GM19043 (cell line): Measurements from ENCODE around the gene STAT6.
"Not testable (repeated sequence)": the region's sequence is repeated elsewhere in the genome, so short reads cannot be mapped to it uniquely, and the experiment has no call there.

Experiments used
- ATAC-seq: cut with Tn5 transposase; IDR thresholded peaks from one replicate; pipeline ENCODE4 v1.9.1; 2021; ENCODE audit warnings: low read depth; ENCODE audit not compliant: unreplicated experiment

The STAT6 gene

DNA sequence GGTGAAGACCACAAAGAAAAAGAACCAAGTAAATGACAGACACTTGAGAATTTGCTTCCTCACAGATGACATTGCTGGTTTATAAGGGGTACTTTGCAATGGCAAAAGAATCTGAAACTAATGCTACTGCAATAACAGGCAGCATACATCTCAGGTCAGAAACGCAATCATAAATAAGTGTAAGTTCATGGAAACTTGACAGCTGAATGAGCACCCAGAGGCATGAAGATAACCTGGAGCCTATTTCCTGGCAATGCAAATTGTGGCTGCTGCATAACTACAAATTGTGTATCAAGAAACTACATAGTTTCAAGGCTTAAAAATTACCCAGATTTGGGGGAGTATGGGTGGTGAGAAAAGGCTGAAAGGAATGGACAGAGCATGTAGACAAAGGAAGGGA, 52.7 kb downstream of the STAT6 start:
- ATAC-seq = no peak

DNA sequence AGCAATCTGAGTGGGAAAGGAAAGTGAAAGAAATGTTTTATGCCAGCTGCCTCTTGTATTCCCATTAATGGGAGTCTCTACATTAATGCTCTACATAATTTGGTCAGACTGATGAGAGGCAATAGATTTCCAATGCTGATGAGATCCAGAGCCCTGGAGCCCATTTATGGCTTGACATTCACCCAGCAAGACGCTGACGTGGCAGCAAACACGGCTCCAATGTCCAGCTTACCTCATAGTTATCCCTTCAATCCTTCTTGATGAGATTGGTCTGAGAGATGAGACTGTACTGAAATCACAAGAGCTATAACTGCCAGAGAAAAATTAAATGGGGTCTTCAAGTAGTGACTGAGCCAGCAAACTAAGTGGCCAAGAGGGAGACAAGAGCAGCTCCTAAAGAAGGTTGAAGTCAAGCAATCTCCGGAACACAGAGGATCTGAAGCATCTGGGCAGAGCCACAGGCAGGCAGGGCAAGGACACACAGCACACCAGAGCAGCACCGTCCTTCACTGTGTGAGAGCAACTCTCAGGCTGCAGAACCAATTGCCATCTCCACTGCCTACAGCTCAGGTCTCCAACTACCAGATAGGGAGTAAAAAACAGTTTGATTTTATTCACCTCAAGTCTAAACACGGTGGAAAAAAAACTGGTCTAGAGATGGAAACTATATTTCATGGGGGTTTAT, 54.0 kb downstream of the STAT6 start:
- ATAC-seq = no peak

DNA sequence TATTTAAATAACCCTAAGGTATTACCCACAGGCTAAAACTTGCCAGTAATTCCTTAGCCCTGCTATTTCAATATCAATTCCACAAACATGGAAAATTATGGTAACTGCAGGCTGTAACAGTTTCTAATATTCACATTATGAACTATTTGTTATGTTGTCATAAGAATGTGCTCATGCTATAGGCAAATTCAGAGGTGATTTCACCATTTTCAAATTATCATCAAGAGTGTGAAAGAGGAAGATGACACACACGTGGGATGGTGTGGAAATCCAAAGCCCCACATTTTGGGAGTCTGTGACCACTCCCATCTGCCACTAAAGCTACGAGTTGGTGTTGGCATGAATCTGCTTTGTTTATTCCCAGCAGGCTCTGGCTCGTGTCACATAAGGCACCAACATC, 55.3 kb downstream of the STAT6 start:
- no peak for ATAC-seq

DNA sequence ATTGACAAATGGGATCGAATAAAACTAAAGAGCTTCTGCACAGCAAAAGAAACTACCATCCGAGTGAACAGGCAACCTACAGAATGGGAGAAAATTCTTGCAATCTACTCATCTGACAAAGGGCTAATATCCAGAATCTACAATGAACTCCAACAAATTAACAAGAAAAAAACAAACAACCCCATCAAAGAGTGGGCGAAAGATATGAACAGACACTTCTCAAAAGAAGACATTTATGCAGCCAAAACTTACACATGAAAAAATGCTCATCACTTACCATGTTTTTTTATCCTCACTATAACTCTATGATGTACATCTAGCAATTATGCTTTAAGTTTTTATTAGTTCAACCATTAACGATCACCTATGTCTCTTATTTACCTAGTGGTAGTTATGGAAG, 57.3 kb downstream of the STAT6 start:
- not testable (repeated sequence) for ATAC-seq

DNA sequence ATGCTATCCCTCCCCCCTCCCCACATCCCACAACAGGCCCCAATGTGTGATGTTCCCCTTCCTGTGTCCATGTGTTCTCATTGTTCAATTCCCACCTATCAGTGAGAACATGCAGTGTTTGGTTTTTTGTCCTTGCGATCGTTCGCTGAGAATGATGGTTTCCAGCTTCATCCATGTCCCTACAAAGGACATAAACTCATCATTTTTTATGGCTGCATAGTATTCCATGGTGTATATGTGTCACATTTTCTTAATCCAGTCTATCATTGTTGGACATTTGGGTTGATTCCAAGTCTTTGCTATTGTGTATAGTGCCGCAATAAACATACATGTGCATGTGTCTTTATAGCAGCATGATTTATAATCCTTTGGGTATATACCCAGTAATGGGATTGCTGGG, 58.0 kb downstream of the STAT6 start:
- not testable (repeated sequence) for ATAC-seq

DNA sequence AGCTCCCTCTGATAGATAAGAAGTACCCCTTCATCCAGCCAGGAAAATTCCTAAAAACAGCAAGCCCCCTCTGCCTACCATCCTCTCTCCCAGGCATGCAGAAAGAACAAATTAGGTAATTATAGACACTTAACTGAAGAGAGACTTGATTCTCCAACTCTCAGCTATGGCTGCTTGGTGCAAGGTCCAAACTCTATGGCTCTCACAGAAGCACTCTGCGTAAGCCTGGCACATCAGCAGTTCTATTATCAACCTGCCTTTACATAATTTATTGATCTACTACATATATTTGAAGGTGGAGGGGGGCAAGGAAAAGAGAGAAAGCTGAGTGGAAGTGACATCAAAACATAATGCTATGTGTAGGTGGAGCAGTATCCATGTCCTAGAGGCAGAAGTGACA, 60.2 kb downstream of the STAT6 start:
- ATAC-seq = no peak

DNA sequence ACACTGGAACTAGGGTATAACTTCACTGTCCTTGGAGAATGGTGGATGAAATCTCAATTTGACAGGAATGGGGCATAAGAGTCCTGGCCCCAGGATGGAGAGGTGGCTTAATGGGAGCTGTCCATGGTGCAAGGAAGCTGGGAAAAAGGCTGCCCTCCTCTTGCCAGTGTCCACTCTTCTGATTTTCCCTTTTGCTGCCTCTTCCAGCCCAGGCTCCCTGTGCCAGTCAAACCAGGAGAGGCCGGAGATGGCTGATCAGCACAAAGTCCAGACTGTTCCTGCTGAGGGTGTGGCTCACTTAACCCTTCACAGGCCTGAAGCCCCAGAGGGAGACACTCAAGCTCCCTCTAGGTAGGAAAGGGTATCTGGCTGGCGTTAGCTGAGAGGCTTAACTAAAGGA, 61.3 kb downstream of the STAT6 start, which contains the start of gene MYO1A:
Gene MYO1A (minus strand): TSS at position 240 of the 400 bp plus-strand sequence. CDS start 1,806 bp downstream, outside the sequence.
- ATAC-seq = no peak

DNA sequence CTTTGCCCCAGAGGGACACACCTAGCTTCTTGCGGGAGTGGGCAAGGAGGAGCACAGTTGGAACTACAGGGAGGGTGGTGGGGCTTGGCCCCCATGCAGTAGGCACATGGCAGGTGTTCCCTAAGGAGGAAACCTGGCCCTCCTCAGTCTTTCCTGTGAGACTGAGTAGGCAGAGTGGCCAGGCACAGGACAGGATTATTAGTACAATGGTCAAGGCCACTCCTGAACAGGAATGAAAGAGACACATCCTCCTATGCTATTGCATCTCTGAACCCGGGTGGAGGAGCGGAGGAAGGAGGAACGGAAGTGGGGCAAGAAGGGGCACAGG, 62.1 kb downstream of the STAT6 start:
- ATAC-seq = no peak

DNA sequence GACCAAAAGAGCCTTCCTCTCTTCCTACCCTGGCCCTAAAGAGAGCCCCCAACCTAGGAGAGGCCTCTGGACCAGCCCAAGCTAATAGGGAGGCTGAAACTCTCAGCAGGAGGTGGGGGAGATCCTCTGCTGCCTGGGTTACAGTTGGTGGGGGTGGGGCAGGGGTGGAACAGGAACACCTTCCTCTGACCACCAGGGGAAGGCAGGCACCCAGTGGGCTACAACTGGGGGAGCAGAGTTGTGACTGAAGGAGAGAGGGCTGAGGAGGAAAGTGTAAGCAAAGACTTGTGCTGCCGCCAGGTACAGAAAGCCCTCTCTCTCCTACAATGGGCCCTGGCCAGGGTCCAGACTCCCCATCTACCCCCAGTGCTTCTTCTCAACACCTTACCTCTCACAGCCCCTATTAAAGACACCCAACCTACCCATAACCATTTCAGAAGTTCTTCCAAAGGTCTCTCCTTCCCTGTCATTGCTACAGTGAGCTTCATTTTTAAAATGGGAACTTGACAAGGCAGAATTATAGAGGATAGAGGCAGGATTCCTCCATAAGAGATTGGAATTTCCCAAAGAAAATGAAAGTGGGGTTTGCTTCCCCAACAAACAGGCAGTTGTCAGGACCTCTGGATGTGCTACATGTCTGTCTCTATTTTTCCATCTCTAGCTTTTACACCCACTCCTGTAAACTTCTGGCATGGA, 62.6 kb downstream of the STAT6 start:
- ATAC-seq = no peak

DNA sequence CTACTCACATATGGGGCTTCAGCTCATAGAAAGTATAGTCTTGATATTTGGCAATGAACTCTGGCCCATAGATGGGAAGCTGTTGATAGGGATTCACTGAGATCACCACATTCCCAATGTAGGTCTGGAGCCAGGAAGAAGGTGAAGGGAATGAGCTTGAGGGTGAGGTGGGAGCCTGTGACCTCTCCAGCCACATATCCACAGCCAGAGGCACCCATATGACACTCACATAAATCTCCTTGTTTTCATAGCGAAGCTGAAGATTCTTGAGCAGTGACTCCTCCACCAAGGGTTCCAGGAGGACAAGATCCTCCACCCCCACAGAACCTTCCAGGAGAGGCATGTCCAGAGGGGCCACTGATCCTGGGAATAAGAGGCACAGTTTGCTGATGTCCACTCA, 63.2 kb downstream of the STAT6 start:
- no peak for ATAC-seq

DNA sequence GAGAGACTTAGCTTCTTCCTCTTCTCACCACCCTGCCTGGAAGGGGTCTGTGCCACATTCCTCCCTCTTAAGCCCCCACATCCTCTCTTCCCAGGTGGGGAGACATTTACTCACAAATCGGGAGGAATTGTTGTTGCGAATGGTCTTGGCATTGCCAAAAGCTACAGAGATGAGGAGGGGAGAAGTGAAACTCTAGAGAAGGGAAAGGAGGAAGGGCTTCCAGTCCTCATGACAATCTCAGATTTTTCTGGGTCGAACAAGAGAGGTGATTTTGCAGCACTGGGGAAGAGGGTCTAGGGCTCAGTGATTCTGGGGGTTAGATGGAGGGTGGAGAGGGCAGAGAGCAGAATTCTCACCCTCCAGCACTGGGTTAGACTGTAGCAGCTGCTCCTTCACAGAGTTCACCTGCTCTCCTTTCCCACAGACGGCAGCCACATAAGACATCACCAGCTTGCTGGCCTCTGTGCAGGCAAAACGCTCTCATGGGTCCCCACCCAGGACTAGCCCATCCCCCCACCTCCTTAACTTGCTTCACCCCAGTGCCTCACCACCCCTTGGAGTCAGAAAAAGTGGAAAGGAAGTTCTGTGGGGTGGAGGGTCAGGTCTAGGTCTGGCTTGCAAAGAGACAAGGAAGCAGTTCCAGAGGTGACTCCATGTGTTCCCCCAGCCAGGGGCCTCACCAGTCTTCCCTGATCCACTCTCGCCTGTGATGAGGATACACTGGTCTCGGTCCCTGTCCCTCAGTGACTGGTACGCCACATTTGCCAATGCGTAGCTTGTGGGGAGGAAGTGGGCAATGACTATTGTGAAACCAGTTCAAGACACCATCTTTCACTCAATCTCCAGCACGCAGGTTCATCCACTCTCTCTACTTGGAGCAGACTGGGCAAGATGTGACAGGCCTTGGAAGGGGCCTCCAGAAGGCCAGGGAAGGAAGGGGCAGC, 63.9 kb downstream of the STAT6 start:
- no peak for ATAC-seq

DNA sequence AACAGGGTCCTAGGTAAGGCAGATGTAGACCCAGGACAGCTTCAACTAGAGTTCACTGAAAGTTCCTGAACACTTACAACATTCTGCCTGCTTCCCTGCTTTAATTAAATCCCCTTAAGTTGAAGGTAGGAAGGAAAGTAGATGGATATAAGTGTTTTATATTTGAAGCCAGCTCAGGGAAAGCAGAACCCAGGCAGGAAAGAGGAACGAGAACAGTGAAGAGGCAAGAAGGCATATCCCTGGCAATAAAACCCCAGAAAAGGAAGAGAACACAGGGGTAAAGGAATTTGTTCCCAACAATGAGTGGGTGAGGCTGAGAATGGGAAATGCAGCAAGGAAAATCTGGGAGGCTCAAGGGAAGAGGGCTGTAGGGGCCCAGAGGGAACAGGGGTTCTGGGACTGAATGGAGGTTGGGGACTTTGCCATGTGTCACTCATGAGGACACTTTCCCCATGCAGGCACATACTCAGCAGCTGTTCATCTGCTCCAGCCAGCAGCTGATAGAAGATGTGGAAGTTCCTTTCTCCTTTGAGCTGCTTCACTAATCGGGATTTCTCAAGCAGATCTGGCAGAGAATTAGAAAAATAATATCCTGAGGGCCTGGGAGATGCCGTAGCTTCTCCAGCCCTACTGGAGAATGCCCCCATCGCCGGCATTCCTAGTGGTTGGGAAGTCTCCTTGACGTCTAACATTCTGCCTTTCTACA, 64.9 kb downstream of the STAT6 start:
- no peak for ATAC-seq
